ENCODE results near the gene DNAH6. TPM values are rescaled to one million over a fixed set of nuclear protein-coding genes. Genes with fewer than 3 reads are reported as not detected.

The DNAH6 gene
- total and polyA plus RNA-seq, 2 of the 13 experiments (the other 11 are each of a cell fraction or from before 2014, with no cell fraction given), result 0.01 TPM; not detected in 1

- BruUV-seq (replicated peaks), result no TSS peak
- H3K27me3 ChIP-seq (ENCODE audit: control insufficient read depth in 1 of 2, insufficient read depth in 2 of 2, low read length in 2 of 2), result no peaks in the 10 kb centered on the region
- no peak overlapping the region for H3K4me2 ChIP-seq (ENCODE audit: low read depth, low read length)
- H3K4me3 ChIP-seq (replicated peaks in 1 of 3; ENCODE audit: insufficient read depth in 1 of 3, low read depth in 2 of 3, low read length in 3 of 3), result no peak overlapping the region
- POLR2A ChIA-PET, result no interaction called here
- WGBS (ENCODE audit: low lambda C conversion rate), result 2% methylated on average over 1 of the region's 1 CpG
- no peak for TF ChIP-seq ERF (CRISPR knock-in tag; IDR thresholded peaks at IDR 0.05)
- TF ChIP-seq ZNF552 (CRISPR knock-in tag; IDR thresholded peaks at IDR 0.05; ENCODE audit: borderline replicate concordance), result no peak
- no peak for TF ChIP-seq U2AF1 (optimal IDR thresholded peaks at IDR 0.05; ENCODE audit: low read depth, low read length)
- TF ChIP-seq DRAP1 (CRISPR knock-in tag; IDR thresholded peaks at IDR 0.05), result no peak
- TF ChIP-seq ZSCAN21 (CRISPR knock-in tag; IDR thresholded peaks at IDR 0.05; ENCODE audit: borderline replicate concordance), result no peak
- TF ChIP-seq, protein P1, sequence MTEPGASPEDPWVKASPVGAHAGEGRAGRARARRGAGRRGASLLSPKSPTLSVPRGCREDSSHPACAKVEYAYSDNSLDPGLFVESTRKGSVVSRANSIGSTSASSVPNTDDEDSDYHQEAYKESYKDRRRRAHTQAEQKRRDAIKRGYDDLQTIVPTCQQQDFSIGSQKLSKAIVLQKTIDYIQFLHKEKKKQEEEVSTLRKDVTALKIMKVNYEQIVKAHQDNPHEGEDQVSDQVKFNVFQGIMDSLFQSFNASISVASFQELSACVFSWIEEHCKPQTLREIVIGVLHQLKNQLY (CRISPR knock-in tag; IDR thresholded peaks at IDR 0.05), result no peak
- no peak for TF ChIP-seq KDM5A (IDR thresholded peaks at IDR 0.05; ENCODE audit: borderline replicate concordance, low read length)
- TF ChIP-seq, protein P2, sequence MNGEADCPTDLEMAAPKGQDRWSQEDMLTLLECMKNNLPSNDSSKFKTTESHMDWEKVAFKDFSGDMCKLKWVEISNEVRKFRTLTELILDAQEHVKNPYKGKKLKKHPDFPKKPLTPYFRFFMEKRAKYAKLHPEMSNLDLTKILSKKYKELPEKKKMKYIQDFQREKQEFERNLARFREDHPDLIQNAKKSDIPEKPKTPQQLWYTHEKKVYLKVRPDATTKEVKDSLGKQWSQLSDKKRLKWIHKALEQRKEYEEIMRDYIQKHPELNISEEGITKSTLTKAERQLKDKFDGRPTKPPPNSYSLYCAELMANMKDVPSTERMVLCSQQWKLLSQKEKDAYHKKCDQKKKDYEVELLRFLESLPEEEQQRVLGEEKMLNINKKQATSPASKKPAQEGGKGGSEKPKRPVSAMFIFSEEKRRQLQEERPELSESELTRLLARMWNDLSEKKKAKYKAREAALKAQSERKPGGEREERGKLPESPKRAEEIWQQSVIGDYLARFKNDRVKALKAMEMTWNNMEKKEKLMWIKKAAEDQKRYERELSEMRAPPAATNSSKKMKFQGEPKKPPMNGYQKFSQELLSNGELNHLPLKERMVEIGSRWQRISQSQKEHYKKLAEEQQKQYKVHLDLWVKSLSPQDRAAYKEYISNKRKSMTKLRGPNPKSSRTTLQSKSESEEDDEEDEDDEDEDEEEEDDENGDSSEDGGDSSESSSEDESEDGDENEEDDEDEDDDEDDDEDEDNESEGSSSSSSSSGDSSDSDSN (CRISPR knock-in tag; IDR thresholded peaks at IDR 0.05), result no peak
- no peak for TF ChIP-seq ZNF839 (CRISPR knock-in tag; IDR thresholded peaks at IDR 0.05; ENCODE audit: borderline replicate concordance)
- TF ChIP-seq ZNF777 (CRISPR knock-in tag; IDR thresholded peaks at IDR 0.05), result no peak
- no peak for TF ChIP-seq BORCS8-MEF2B (CRISPR knock-in tag; IDR thresholded peaks at IDR 0.05)
- no peak for TF ChIP-seq ZNF788 (CRISPR knock-in tag; IDR thresholded peaks at IDR 0.05; ENCODE audit: borderline replicate concordance)
- no peak for TF ChIP-seq AKAP8 (CRISPR knock-in tag; IDR thresholded peaks at IDR 0.05)
- no peak for TF ChIP-seq ZFP82 (CRISPR knock-in tag; IDR thresholded peaks at IDR 0.05; ENCODE audit: borderline replicate concordance)
- TF ChIP-seq ZNF232 (CRISPR knock-in tag; IDR thresholded peaks at IDR 0.05; ENCODE audit: borderline replicate concordance), result no peak
- no peak for TF ChIP-seq CEBPZ (IDR thresholded peaks at IDR 0.05; ENCODE audit: low read length)
- H2AFZ ChIP-seq (ENCODE audit: low read length), result no peak overlapping the region
- in situ Hi-C loops (cut with HindIII; ENCODE audit: extremely low pct_ligation_motif_present, low pct_unique_long_range_greater_than_20kb), result no loop called here
- intact Hi-C loops (cut with micrococcal nuclease; ENCODE audit: unreplicated experiment), result no loop called here
- H3K27ac ChIP-seq (ENCODE audit: extremely low read length, insufficient read depth, low read length), result no peak overlapping the region
- H3K9ac ChIP-seq (ENCODE audit: insufficient read depth, low read depth, low read length), result no peak overlapping the region
- H3K4me1 ChIP-seq (ENCODE audit: insufficient read depth, low read length), result no peaks in the 10 kb centered on the region
- no peaks in the 10 kb centered on the region for H3K79me2 ChIP-seq (ENCODE audit: insufficient read depth, low read length)
- H3K9me3 ChIP-seq (ENCODE audit: low read length), result no peaks in the 10 kb centered on the region
- H4K20me1 ChIP-seq (ENCODE audit: insufficient read depth, low read length), result no peaks in the 10 kb centered on the region
- DNase-seq (ENCODE audit: low spot score) (no peak), FAIRE-seq (no peak), ATAC-seq (no peak)
- CTCF ChIA-PET (ENCODE audit: low intra/inter-chr PET ratio, low total read pairs), result no interaction called here
- H3K36me3 ChIP-seq (replicated peaks in 1 of 2; ENCODE audit: control insufficient read depth in 1 of 2, insufficient read depth in 2 of 2, low read length in 2 of 2), result no peaks in the 10 kb centered on the region
Measured at GRCh38 chr2:84735389-84735788, 219.1 kb downstream of the DNAH6 start.
